Mesenchymal stem cell (in vitro differentiated cells and primary cell): Measurements from ENCODE around the gene PALLD.

Experiments
- DNase-seq: peaks from one replicate; pipeline ENCODE4 v3.0.0-alpha.2; 2013
- H2AFZ ChIP-seq: one replicate; pipeline ENCODE4 v1.6.1; 2013; ENCODE audit warnings: low read depth, mild to moderate bottlenecking, control low read depth, inconsistent platforms, low read length, moderate library complexity
- H2AK5ac ChIP-seq: 2 replicates; pipeline ENCODE4 v1.6.1; 2013; ENCODE audit warnings: low read length, moderate library complexity, mild to moderate bottlenecking, inconsistent platforms; ENCODE audit not compliant: severe bottlenecking
- H2BK120ac ChIP-seq: one replicate; pipeline ENCODE4 v1.6.1; 2013; ENCODE audit warnings: low read depth, mild to moderate bottlenecking, inconsistent platforms, low read length, moderate library complexity
- H2BK12ac ChIP-seq, 2 experiments: one replicate each; pipeline ENCODE4 v1.6.1; 2013; ENCODE audit warnings: inconsistent platforms in 2 of 2, low read length in 2 of 2, mild to moderate bottlenecking in 2 of 2, moderate library complexity in 2 of 2, control low read depth in 1 of 2
- H2BK15ac ChIP-seq: one replicate; pipeline ENCODE4 v1.6.1; 2013; ENCODE audit warnings: mild to moderate bottlenecking, low read depth, inconsistent platforms; ENCODE audit not compliant: poor library complexity, severe bottlenecking
- H2BK5ac ChIP-seq: 2 replicates; pipeline ENCODE4 v1.6.1; 2013; ENCODE audit warnings: low read depth, mild to moderate bottlenecking, low read length, control low read depth, inconsistent platforms; ENCODE audit not compliant: poor library complexity, severe bottlenecking
- H3K14ac ChIP-seq, 2 experiments: one replicate each; pipeline ENCODE4 v1.6.1; 2013; ENCODE audit warnings: inconsistent platforms in 2 of 2, low read length in 2 of 2, control low read depth in 1 of 2, mild to moderate bottlenecking in 1 of 2, moderate library complexity in 1 of 2
- H3K18ac ChIP-seq, 2 experiments: one replicate each; pipeline ENCODE4 v1.6.1; 2013; ENCODE audit warnings: inconsistent platforms in 2 of 2, low read length in 2 of 2, control low read depth in 1 of 2, low read depth in 1 of 2, mild to moderate bottlenecking in 1 of 2
- H3K23ac ChIP-seq, 2 experiments: one replicate each; pipeline ENCODE4 v1.6.1; 2013; ENCODE audit warnings: inconsistent platforms in 2 of 2, low read length in 2 of 2, mild to moderate bottlenecking in 2 of 2, moderate library complexity in 2 of 2, control low read depth in 1 of 2
- H3K27ac ChIP-seq: 2 replicates; pipeline ENCODE4 v1.5.1; 2013; ENCODE audit warnings: mild to moderate bottlenecking, moderate library complexity, low read length, control low read depth, inconsistent platforms; ENCODE audit not compliant: poor library complexity, severe bottlenecking
- H3K27me3 ChIP-seq, 2 experiments: 2 replicates each; pipeline versions ENCODE4 v1.6.1 to v1.7.0; 2013; ENCODE audit warnings: low read length in 2 of 2, mild to moderate bottlenecking in 2 of 2, moderate library complexity in 2 of 2, control low read depth in 1 of 2, inconsistent platforms in 1 of 2; ENCODE audit not compliant: control insufficient read depth in 1 of 2, insufficient read depth in 1 of 2
- H3K36me3 ChIP-seq, 2 experiments: 2 replicates each; pipeline versions ENCODE4 v1.6.1 to v1.7.0; 2013; ENCODE audit warnings: low read length in 2 of 2, control low read depth in 1 of 2, inconsistent platforms in 1 of 2, low read depth in 1 of 2, mild to moderate bottlenecking in 1 of 2; ENCODE audit not compliant: insufficient read depth in 2 of 2, control insufficient read depth in 1 of 2
- H3K4ac ChIP-seq, 2 experiments: one replicate each; pipeline ENCODE4 v1.6.1; 2013; ENCODE audit warnings: inconsistent platforms in 2 of 2, low read length in 2 of 2, mild to moderate bottlenecking in 2 of 2, moderate library complexity in 2 of 2, control low read depth in 1 of 2, low read depth in 1 of 2
- H3K4me1 ChIP-seq: 2 replicates; pipeline ENCODE4 v1.6.1; 2013; ENCODE audit warnings: low read depth, low read length, control low read depth; ENCODE audit not compliant: control insufficient read depth, insufficient read depth
- H3K4me2 ChIP-seq: 2 replicates; pipeline ENCODE4 v1.6.1; 2013; ENCODE audit warnings: low read length, mild to moderate bottlenecking, inconsistent platforms; ENCODE audit not compliant: poor library complexity, severe bottlenecking
- H3K4me3 ChIP-seq, 2 experiments: 2 replicates each; pipeline versions ENCODE4 v1.5.1 to v1.7.0; 2013; ENCODE audit warnings: low read length in 2 of 2, mild to moderate bottlenecking in 2 of 2, control low read depth in 1 of 2, low read depth in 1 of 2; ENCODE audit not compliant: insufficient read depth in 1 of 2
- H3K79me1 ChIP-seq: replicated peaks from 2 replicates; pipeline ENCODE4 v1.6.1; 2013; ENCODE audit warnings: mild to moderate bottlenecking, control low read depth, low read length, inconsistent platforms; ENCODE audit not compliant: poor library complexity, severe bottlenecking
- H3K9ac ChIP-seq: 2 replicates; pipeline ENCODE4 v1.7.0; 2013; ENCODE audit warnings: mild to moderate bottlenecking, low read length, moderate library complexity
- H3K9me3 ChIP-seq: 2 replicates; pipeline ENCODE4 v1.7.0; 2013; ENCODE audit warnings: mild to moderate bottlenecking, low read length; ENCODE audit not compliant: control insufficient read depth
- H4K8ac ChIP-seq: one replicate; pipeline ENCODE4 v1.6.1; 2013; ENCODE audit warnings: inconsistent platforms, mild to moderate bottlenecking, low read length, moderate library complexity
- H4K91ac ChIP-seq: one replicate; pipeline ENCODE4 v1.6.1; 2013; ENCODE audit warnings: mild to moderate bottlenecking, low read length, inconsistent platforms
- WGBS: methylation state at CpG from one replicate; pipeline ENCODE4 v1.1.7; 2013; ENCODE audit warnings: mixed read lengths; 5-methylcytosine and 5-hydroxymethylcytosine counted together

Gene PALLD

DNA sequence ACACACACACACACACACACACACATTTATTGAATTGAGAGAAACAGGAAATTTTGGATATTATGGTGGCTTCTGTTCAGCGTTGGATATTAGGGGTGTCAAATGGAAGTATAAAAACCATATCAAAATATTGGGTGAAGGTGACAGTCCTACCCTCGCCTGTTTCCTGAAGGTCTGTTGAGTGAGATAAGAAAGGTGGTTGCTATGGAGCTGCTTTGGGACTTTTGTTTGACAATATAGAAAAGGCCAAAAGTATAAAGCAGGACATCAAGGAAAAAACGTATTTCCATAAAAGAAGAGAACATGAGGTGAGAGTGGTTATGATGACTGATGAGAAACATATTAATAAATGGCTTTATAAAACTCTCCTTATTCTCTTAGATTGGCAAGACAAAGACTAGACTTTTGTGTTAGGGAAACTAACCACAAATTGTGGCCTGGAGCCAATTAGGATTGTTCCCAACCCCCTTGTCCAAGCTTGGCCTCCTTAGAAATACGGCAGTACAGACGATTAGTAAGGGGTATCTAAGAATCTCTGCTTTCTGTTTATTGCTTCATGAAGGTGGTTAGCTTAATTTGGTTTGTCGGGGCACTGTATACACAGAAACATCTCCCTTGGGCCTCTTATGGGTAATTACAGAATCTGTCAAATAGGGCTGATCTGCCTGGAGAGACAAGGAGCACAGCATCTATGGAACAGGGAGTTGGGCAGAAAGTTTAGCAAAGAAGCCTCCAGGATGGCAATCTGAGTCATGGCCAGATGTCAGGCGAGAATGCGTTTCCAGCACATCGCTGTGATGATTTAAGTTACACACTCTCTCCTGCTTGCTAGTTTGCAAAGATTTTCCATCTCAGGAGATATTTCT lies 315.2 kb downstream of the PALLD start:
- H2BK15ac ChIP-seq = no peak overlapping the region
- no peak overlapping the region for H4K8ac ChIP-seq
- peak overlapping the region; percentile 14 to 37 for H3K18ac ChIP-seq
- peak overlapping the region in 1 of 2 experiments; percentile 6 for H2BK12ac ChIP-seq
- H3K9me3 ChIP-seq = no peaks in the 10 kb centered on the region
- no peak overlapping the region for H3K23ac ChIP-seq
- peak overlapping the region in 1 of 2 experiments; percentile 78 for H3K4ac ChIP-seq
- H2AFZ ChIP-seq = peak overlapping the region; percentile 23
- no peak overlapping the region for H2BK5ac ChIP-seq
- peak overlapping the region; percentile 49 for H2BK120ac ChIP-seq
- H3K4me3 ChIP-seq = peak overlapping the region in 1 of 2 experiments; percentile 4
- no peak overlapping the region for H4K91ac ChIP-seq
- peak overlapping the region; percentile 33 for H3K9ac ChIP-seq
- H3K27ac ChIP-seq = peak overlapping the region; percentile 79
- H3K27me3 ChIP-seq = no peaks in the 10 kb centered on the region
- no peaks in the 10 kb centered on the region for H3K79me1 ChIP-seq
- no peak overlapping the region for H3K14ac ChIP-seq
- H2AK5ac ChIP-seq = peak overlapping the region; percentile 88
- no peaks in the 10 kb centered on the region for H3K36me3 ChIP-seq
- WGBS = 23% methylated on average over 8 of the region's 9 CpGs
- H3K4me1 ChIP-seq = peaks cover 4% of the 10 kb centered on the region
- H3K4me2 ChIP-seq = no peak overlapping the region
- DNase-seq = peak; percentile 87

DNA sequence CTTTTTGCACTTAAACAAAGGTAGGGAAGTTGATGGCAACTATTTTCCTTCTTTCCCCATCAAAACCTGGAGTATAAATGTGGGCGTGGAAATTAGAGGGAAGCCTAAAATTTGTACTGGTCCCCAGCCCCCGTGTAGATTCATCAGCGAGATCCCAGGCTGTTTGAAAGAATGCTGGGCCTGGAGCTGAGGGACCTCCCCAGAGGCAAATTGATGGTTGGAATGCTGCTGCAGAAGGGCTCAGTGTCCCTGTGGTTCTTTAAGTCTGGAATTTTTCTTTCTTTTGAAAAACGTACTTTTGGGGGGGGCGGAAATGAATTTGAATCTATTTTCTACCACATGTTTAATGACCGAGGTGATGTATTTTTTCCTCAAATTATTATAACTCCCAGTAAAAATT lies 316.0 kb downstream of the PALLD start:
- H3K27me3 ChIP-seq = no peaks in the 10 kb centered on the region
- H2BK12ac ChIP-seq = no peak overlapping the region
- peak overlapping the region; percentile 79 for H3K27ac ChIP-seq
- H4K91ac ChIP-seq = no peak overlapping the region
- no peaks in the 10 kb centered on the region for H3K9me3 ChIP-seq
- H3K79me1 ChIP-seq = no peaks in the 10 kb centered on the region
- H3K18ac ChIP-seq = no peak overlapping the region
- no peak overlapping the region for H2BK120ac ChIP-seq
- no peak for DNase-seq
- no peak overlapping the region for H2AFZ ChIP-seq
- no peak overlapping the region for H3K4me2 ChIP-seq
- H3K9ac ChIP-seq = no peak overlapping the region
- H4K8ac ChIP-seq = no peak overlapping the region
- no peak overlapping the region for H2BK5ac ChIP-seq
- H2BK15ac ChIP-seq = no peak overlapping the region
- no peak overlapping the region for H3K4me3 ChIP-seq
- no peaks in the 10 kb centered on the region for H3K36me3 ChIP-seq
- H3K4ac ChIP-seq = no peak overlapping the region
- H3K14ac ChIP-seq = no peak overlapping the region
- no peak overlapping the region for H2AK5ac ChIP-seq
- 37% methylated on average over 3 of the region's 6 CpGs for WGBS
- no peak overlapping the region for H3K23ac ChIP-seq
- H3K4me1 ChIP-seq = peaks cover 4% of the 10 kb centered on the region

DNA sequence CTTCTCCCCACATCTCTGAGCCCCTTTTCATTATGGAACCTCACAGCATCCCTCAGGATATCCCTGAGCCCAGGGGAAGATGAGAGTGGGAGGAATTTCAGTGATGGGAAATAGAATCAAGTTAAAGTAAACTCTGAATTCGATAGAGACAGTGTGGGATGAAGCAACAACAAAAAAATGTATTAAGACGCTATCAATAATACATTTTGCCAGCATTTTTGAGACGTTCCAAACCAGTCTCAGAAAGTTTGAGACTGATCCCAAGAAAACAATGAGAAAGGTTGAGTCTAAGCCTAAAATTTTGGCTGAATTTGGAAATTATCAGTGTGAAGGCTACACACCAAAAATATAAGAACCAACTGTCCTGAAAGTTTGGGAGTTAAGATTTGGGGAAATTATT lies 317.0 kb downstream of the PALLD start:
- Histone ChIP-seq H3K4me3 (no peak overlapping the region), H3K79me1 (no peaks in the 10 kb centered on the region), H3K27me3 (no peaks in the 10 kb centered on the region), H2BK12ac (no peak overlapping the region), H3K9ac (no peak overlapping the region), H2AFZ (no peak overlapping the region), H3K4ac (no peak overlapping the region), H2BK5ac (no peak overlapping the region), H3K4me2 (no peak overlapping the region), H4K91ac (no peak overlapping the region), H3K23ac (no peak overlapping the region), H3K18ac (no peak overlapping the region), H3K4me1 (peaks cover 4% of the 10 kb centered on the region), H2BK15ac (no peak overlapping the region), H3K14ac (no peak overlapping the region), H3K27ac (no peak overlapping the region), H2BK120ac (no peak overlapping the region), H2AK5ac (peak overlapping the region; percentile 40), H4K8ac (no peak overlapping the region), H3K9me3 (no peaks in the 10 kb centered on the region), H3K36me3 (no peaks in the 10 kb centered on the region)
- no peak for DNase-seq
- WGBS = no CpG with 5 or more reads among the region's 3 CpGs

DNA sequence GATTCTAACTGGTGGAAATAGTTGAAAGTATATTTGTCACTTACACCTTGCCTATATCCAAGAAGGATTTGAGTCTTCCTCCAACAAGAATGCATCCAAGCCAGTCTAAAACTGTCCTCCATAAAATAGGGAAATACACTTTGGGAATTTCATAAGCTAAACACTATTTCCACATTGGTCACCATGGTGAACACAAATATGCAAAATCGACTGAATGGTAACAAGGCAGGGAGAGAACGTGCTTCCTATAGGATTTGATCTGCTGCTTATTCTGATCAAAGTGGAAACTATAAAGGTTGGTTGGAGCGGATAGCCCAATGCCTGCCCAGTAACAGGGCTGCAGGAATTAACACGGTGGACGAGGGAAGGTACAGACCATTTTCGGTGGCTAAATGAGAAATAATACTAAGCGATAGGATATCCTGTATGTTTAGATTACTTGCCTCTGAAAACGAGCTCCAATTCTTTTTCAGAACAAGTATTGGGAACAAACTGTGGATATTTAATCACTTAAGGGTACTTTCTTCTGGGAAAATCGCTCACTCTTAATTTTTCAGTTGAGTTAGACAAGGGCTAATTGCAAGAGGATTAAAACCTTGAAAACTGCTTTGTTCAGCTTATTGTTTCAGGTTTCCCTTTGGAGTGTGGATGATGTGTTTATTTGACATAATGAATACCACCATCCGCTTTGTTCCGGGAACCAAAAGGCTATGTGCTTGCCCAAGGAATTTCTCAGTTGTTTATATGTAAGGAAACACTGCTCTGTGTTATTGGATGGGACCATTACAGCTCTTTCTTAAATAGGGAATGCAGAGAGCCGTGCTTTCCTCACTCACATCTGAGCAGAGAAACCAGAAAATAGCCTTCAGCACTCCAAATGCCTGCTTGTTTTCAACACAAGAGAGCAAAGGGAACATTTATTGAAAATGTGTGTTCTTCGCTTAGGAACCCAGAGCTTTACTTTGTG lies 318.8 kb downstream of the PALLD start:
- Histone ChIP-seq H2BK12ac (peak overlapping the region; percentile 91 to 94), H2BK15ac (no peak overlapping the region), H3K36me3 (no peaks in the 10 kb centered on the region), H3K4ac (peak overlapping the region; percentile 60 to 82), H3K79me1 (peaks cover 3% of the 10 kb centered on the region), H3K18ac (peak overlapping the region; percentile 64 to 77), H3K4me3 (no peak overlapping the region), H2AK5ac (peak overlapping the region; percentile 79), H3K9me3 (no peaks in the 10 kb centered on the region), H2AFZ (no peak overlapping the region), H2BK5ac (no peak overlapping the region), H3K14ac (no peak overlapping the region), H3K23ac (no peak overlapping the region), H3K9ac (peak overlapping the region; percentile 41), H3K27me3 (no peaks in the 10 kb centered on the region), H4K8ac (peak overlapping the region; percentile 63), H3K4me2 (no peak overlapping the region), H3K4me1 (peaks cover 4% of the 10 kb centered on the region), H3K27ac (peak overlapping the region; percentile 89), H4K91ac (peak overlapping the region; percentile 85), H2BK120ac (peak overlapping the region; percentile 64)
- DNase-seq = peak; percentile 83
- 65% methylated on average over 10 of the region's 13 CpGs for WGBS
